Stimulated activated CD4-positive, alpha-beta T cell treated with anti-CD3 and anti-CD28 coated beads, Interleukin-2, amount 100 ng/mL, for 24 hours (primary cell): ENCODE results near the gene GHSR.

Source experiments
- DNase-seq, 2 donors: peaks; one replicate each; pipeline ENCODE4 v3.0.0-alpha.2; 2020

The GHSR gene, protein sequence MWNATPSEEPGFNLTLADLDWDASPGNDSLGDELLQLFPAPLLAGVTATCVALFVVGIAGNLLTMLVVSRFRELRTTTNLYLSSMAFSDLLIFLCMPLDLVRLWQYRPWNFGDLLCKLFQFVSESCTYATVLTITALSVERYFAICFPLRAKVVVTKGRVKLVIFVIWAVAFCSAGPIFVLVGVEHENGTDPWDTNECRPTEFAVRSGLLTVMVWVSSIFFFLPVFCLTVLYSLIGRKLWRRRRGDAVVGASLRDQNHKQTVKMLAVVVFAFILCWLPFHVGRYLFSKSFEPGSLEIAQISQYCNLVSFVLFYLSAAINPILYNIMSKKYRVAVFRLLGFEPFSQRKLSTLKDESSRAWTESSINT

DNA sequence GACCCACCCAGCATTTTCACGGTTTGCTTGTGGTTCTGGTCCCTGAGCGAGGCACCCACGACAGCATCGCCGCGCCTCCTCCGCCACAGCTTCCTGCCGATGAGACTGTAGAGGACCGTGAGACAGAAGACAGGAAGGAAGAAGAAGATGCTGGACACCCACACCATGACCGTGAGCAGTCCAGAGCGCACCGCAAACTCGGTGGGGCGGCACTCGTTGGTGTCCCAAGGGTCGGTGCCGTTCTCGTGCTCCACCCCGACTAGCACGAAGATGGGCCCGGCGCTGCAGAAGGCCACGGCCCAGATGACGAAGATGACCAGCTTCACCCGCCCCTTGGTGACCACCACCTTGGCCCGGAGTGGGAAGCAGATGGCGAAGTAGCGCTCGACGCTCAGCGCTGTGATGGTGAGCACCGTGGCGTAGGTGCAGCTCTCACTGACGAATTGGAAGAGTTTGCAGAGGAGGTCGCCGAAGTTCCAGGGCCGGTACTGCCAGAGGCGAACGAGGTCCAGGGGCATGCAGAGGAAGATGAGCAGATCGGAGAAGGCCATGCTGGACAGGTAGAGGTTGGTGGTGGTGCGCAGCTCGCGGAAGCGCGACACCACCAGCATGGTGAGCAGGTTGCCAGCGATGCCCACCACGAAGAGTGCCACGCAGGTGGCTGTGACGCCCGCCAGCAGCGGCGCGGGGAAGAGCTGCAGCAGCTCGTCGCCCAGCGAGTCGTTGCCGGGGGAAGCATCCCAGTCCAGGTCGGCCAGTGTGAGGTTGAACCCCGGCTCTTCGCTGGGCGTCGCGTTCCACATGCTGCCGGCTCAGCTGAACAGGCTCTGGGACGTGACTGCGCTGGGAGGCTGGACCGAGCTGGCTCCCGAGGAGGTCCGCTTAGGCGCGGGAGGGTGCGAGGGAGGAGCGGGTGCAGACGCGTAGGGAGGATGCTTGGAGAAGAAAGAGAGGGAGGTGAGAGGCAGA, at the start of gene GHSR:
Gene GHSR, minus strand, starts transcription at position 846 of the 969 bp plus-strand sequence. Its CDS starts 43 bp downstream, at position 803.
- peak; percentile 17 to 19 for DNase-seq

DNA sequence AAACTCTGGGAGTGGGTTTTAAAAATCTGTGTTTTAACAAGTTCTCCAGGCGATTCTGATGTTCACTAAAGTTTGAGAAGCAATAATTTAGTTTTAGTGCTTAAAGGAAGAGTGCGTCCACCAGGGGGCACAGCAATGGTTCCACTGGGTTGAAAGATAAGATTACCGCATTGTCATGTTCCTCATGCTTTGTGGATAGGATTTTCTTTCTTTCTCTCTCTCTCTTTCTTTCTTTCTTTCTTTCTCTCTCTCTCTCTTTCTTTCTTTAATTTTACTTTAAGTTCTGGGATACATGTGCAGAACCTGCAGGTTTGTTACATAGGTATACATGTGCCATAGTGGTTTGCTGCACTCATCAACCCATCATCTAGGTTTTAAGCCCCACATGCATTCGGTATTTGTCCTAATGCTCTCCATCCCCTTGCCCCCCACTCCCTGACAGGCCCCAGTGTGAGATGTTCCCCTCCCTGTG, 42.0 kb upstream of the GHSR start:
- peak; percentile 88 for DNase-seq

DNA sequence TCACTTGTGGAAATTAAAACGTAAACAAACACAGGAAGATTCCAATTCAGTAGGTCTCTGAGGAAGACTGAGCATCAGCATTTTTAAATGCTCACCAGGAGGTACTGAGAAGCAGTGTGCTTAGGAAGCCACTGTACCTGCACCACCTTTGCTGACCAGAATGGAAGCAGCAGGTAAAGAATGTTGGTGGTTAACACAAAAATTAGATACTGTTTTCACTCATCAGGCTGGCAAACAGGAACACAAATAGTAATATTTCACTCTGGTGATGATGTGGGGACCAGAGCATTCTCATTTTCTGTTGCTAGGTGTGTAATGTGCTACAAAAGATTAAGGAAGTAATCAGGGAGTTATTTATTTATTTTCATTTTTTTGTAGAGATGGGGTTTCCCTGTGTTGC, 29.9 kb upstream of the GHSR start:
- no peak for DNase-seq

DNA sequence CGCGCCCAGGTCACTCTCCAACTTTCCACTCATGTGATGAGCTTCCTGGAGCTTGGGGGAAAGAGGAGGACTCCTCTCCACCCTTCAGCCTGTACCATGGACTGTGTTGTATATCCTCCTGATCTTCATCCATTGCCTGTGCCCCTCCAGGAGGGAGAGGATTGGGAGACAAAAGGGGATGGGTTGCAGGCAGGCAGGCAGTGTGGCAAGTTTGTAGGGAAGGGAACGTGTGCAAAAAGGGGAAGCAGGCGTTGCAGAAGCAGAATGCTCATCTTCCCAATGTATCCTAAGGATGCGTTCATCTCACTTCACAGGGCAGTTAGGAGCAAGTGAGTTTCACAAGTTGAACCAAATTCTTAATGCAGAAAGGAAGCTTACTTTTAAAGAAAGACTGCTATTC, 28.1 kb upstream of the GHSR start:
- no peak for DNase-seq

DNA sequence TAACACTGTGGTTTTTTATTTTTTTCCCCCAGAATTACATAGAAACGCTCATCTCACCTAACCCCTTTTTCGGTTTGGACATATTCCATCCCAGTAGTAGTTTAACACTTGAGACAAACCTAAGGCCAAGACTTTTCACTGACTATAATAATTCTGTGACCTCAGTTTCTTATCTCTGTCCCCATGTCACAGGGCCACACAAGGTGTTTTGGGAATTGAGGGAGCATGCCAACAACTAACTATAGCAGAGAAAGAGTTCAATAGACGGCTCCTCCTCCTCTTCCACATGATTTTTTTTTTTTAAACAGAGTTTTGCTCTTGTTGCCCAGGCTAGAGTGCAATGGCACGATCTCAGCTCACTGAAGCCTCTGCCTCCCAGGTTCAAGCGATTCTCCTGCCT, 27.4 kb upstream of the GHSR start:
- DNase-seq: no peak

DNA sequence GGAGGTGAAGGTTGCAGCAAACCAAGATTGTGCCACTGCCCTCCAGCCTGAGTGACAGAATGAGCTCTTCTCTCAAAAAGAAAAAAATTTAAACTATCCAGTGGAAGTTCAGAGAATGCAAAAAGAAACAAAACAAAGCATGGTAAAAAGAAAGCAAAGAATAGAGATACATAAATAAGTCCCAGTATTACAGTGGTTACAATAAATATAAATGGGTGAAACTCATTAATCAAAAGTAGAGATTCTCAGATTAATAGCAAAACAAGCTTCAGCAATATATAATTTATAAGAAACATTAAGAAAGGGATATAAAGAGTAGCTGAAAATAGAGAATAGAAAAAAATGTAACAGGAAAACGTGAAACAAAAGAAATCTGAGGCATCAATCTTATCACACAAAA, 23.6 kb upstream of the GHSR start:
- DNase-seq: no peak

DNA sequence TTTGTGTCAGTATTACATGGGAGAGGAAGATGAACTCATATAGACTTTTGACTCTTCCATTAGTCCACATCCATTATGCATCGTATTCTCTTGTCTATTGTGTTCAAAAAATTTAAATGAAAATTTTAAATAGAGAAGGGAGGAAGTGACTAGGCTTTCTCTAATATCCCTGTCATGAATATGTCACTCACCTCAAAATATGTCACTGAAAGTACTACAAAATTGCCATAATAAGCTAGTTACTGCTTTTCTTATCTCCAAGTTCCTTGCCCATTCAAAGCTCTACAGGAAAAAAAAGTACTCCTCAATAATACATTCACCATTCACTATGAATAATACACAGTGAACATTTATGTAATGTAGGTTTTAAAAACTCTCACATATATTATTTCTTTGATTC, 22.3 kb upstream of the GHSR start:
- no peak for DNase-seq

DNA sequence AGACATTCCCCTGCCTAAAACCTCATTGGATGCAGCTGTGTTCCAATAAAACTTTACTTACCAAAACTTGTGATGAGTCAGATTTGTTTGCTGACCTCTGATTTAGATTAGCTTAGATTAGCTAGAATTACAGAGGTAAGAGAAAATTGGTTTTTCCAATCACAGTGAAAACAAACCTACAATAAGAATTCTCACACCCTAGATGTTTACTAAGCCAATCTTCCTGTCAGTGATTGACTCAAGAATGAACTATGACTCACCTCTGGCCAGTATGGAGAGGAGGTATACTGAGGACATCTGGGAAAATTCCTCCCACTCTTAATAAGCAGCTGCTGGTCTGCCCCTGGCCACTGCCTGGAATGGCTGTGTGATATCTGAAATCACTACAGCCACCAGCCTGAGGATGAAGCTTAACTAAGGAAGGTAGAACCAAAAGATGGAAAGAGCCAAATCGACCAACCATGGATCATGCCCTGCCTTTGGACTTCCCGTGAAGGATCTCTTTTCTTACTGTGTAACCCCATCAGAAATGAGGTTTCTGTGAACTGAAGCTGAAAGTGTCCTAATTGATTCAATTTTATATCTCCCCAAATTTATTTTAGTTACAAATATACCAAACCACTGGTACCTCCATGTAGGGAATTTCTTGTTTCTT, 19.0 kb upstream of the GHSR start:
- no peak for DNase-seq

DNA sequence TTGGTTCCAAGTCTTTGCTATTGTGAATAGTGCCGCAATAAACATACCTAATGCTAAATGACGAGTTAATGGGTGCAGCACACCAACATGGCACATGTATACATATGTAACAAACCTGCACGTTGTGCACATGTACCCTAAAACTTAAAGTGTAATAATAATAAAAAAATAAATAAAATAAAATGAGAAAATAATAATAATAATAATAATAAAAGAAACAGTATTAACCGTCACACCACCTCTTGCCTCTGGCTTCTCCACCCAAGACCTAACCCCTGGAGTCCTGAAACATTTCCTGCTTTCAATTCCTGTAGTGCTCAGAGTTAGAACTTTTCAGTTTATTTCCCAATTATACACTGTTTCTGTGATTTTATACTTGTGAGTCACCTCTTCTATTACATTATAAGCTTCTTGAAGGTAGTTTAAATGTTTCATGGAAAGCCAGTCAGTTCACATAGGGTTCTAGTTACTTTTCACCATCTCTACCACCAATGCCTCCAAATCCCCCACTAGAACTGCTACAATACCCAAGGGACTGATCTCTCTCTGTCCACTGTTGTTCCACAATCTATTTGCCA, 18.4 kb upstream of the GHSR start:
- no peak for DNase-seq

DNA sequence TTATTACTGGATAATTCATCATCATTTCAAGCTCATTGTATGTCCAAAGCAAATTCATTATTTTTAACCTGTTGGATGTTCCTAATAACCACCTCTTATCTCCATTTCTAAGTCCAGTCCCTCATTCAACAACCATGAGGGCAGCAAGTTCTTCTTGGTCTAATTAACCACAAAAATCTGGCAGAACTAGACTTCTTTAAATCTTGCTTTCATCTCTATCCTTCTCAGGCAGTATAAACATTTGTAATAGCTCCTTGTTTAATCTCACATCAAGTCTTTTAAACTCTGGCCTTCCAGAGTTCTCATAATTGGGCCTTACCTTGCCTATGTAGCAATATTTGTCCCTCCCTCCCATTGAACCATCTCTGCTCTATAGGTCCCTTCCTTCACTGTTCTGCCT, 17.0 kb upstream of the GHSR start:
- no peak for DNase-seq

DNA sequence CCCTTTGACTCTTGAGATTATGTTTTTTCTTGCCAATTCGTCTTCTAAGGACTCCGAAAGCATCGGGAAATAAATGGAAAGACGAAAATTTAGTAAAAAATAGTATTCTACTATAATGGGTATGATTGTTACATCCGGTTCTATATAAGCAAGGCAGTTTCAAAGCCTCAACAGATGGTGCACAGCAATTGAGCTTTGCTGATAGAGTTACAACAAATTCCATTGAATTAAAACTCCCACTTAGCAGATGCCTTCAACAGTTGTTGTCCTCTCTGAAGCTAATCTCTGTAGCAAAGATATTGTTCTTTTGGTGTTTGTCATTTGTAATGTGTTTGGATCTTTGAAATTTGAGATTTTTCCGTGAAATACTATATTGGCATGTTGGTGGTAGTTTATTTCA, 16.1 kb upstream of the GHSR start:
- DNase-seq: no peak

DNA sequence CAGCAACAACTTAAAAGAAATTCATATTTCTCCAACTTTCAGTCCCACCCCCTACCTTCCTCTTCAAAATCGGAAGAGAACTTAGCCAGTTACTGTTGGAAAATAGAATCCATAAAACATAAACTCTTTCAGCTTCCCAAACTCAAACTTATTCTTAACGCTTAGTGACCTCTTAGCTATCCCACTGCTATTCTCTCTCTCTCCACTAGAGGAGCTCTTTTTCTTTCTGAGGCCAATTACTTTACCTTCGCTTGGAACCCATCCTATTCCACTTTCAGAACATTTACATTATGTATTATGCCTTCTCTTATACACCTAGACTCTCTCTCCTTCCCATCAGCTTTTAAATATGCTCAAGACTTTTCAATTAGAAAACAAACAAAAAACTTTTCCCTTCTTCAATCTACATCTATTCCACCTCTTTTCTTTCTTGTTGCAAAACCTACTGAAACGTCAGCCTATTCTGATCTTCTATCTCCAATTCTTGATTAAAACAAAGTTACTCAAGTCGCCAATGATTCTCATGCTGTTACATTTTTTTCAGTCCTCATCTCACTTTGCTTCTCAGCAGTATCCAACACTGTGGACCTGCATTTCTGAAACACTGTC, 13.4 kb upstream of the GHSR start:
- DNase-seq: no peak

DNA sequence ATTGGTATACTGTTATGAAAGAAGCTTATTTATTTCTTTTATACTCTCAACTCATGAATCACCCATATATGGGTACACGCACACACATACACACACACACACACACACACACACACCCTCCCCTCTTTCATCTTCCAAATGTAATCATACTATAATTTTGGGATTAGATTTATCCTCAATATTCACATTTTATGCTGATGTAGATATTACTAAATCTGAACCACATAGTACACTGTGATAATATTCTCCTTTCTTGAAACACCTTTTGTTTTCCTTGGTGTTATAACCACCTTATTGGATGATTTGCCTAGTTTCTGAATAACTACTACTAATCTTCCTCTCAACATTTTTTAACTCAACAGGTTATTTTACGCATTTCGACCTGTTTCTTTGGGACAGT, 8.1 kb upstream of the GHSR start:
- no peak for DNase-seq

DNA sequence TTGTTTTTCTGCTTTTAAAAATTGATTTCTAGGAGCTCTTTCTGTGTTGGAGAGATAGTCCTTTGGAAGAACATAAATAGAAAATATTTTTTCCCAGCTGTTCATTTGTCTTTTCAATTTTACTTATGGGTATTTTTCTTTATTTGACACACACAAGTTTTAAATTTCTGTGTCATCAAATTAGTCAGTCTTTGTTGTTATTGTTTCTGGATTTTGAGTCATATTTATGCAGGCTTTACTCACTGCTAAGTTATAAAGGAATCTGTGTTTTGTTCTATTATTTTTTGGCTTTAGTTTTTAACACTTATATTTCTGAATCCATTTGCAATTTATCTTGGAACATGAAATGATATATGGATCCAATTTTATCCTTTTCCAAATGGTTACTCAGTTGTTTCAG, 5.9 kb upstream of the GHSR start:
- DNase-seq: no peak

DNA sequence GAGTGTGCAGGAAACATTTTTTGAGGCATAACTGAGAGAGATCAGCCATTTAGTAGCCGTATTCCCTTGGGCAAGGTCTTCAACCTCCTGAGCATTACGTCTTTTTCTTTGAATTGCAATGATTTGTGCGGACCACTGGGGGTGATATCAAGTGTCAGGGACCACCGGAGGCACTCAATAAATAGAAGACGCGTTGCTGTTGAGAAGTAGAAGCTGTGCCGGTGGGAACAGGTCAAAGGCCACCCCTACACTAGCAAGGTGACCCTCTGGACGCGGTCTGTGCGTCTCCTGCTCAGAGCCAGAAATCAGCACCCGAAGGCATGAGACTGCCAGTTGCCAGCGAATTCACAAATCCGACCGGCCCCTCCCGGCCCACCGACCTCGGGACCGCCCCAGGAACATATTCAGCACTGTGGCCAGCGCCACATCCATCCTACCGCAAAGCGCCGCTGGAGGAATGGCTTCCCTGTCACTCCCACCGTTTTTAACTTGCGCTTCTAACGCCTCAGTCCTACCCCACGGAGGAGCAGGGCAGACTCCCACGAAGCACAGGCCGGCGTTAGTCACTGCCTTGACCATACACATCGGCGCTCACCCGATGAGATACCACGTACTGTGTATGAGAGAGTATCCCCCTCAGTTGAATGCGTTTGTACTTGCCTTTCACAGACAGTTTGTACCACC, 1.4 kb upstream of the GHSR start:
- DNase-seq: peak; percentile 24 to 26

DNA sequence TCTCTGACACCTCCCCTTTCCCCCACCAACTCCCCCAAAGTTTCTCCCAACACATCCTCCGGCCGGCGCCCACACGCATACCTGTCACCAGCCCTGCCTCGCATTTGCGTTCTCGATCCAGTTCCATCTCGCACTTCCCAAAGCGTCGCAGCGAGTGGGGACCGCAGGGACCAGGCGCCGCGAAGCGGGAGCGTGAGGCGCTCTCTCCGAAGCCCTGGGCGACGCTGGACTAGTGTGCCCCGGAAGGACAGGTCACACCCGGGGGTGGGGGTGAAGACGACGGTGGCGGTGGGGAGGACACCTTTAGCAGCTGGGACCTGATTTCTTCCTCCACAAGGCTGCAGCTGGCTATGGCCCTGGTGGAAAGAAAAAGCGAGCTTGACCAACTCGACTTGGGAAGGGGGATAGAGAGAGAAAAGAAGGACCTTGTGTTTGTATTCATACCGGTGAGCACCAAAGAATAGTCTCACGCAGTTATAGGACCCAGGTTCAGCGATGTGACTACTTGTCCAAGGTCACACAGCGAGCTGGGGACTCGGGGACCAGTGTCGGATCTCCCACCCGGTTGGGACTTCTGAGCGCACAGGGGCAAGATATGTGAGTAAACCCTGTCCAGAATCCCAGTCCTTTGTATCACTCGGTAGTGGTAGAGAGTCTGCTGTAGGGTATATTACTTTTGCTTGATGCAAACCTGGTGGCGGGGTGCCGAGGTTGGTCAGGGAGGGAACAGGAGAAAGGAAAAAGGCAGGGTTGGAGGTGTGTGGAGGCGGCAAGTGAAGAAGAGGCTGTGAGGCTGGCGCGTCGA, 607 bp upstream of the GHSR start:
- DNase-seq: peak; percentile 5 to 17

DNA sequence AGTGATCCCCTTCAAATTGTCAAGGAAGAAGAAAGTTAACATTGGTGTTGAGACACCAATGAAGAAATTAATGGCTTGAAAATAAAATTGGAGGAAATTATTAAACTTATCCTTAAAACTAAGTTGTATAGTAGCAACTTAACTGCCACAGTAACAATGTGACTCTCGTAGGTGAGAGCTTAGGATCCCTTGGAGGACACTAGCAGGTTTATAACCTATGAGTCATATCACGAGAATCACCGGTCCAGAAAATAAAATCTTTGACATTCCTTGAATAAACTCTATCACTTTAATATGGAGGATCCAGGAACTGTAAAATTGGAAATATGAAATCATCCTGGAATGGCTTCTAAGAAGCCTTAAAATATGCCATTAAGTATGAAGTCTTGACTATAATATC, 2.1 kb downstream of the GHSR start:
- no peak for DNase-seq

DNA sequence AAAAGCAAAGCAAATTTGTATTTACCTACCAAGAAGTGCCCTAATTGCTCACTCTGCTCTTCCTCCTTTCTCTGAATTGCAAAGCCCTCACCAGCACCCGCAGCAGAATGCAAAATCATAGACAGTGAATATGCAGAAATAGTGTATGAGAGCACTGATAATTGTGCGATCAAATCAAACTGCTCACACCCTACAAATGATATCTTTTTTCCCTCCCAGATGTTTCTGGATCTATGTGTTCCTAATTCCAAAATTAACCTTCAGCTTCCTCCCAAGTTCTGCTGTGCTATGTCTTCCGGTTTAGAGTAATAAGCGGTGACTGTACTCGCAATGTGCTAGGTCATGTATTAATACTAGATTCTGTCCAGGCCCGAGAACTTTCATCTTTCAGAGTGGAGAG, 3.4 kb downstream of the GHSR start:
- DNase-seq: no peak

DNA sequence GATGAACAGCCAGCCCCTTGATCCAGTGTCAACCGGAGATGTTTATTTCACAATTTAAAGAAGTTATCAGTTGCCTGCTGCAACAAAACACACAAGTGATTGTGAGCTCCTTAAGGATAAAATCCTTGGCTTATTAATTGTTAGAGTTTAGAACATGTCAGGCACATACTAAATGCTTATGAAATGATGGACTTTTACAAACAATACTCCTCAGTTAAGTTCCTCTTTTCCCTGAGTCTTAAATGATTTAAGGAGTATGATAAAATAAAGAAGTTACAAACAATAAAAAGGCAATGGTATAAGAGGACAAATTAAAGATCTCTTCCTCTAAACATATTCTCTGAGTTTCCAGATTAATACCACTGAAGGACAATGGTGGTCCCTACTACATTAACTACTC, 5.7 kb downstream of the GHSR start:
- no peak for DNase-seq

DNA sequence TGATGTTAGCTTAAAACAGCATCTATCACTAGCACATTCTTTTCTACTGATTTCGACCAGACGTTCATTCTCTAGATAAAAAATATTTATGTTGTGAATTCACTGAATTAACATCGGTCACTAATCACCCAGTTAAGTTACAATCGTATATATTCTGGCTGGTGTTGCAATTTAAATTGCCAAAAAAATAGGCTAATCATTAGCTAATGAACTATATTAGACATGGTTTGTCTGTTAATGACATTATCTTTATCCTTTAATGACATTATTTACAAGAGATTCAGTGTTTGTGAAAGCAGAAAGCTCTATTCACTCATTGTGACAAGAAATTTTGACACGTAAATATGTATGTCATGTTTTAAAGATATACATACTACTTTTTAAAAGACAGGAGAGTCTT, 6.7 kb downstream of the GHSR start:
- no peak for DNase-seq

DNA sequence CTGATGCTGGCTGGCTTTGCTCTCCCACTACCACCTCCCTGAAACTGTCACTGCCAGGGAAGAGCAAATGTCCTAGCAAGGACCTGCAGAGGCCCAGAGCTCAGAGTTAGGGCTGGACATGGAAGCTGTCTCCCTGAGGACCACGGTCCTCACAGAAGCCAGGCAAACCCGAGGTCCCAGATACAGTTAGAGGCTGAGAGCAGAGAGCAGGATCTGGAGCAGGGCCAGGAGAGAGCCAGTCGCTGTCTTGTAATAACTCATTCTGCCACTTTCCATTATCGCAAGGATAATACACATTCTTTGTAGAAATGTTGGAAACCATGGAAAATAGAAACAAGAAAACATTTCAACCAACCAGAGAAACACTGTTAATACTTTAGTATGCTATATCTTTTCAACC, 10.1 kb downstream of the GHSR start:
- no peak for DNase-seq
